GM12872 (cell line): ENCODE data around the gene ZNF613.

Experiments used
- TF ChIP-seq, protein P1 (sequence below): IDR thresholded peaks from 3 replicates; pipeline ENCODE4 v1.5.1; 2011; ENCODE audit warnings: low read depth, mild to moderate bottlenecking, low read length, moderate library complexity; ENCODE audit not compliant: insufficient read depth

The ZNF613 gene

DNA sequence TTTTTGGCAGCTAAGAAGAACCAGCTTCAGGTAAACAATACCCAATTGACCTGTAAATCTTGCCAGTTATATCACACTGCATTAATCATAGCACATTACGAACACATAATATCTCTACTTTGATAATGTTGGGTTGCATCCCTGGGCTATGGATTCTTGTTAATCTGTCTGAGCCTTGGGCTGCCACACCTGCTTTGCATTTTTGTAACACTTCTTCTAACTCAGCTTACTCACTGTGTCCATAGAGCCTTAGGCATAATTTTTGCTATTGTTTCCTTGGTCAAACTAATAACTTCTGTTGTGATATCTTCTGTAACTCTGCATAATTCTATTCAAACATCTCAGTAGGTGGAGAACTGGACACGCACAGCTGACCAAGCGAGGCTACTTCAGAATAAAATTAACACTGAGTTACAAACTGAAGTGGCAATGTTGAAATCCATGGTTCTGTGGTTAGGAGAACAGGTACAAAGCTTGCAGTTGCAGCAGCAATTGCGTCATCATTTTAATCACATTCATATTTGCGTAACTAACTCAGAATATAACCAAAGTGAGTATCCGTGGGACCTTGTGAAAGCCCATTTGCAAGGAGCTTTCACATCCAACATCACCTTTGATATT lies 53.0 kb downstream of the ZNF613 start:
- TF ChIP-seq, protein P1, sequence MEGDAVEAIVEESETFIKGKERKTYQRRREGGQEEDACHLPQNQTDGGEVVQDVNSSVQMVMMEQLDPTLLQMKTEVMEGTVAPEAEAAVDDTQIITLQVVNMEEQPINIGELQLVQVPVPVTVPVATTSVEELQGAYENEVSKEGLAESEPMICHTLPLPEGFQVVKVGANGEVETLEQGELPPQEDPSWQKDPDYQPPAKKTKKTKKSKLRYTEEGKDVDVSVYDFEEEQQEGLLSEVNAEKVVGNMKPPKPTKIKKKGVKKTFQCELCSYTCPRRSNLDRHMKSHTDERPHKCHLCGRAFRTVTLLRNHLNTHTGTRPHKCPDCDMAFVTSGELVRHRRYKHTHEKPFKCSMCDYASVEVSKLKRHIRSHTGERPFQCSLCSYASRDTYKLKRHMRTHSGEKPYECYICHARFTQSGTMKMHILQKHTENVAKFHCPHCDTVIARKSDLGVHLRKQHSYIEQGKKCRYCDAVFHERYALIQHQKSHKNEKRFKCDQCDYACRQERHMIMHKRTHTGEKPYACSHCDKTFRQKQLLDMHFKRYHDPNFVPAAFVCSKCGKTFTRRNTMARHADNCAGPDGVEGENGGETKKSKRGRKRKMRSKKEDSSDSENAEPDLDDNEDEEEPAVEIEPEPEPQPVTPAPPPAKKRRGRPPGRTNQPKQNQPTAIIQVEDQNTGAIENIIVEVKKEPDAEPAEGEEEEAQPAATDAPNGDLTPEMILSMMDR, result no peak

GRCh38 chr19:51983361-51983760 lies 56.1 kb downstream of the ZNF613 start:
- TF ChIP-seq, protein P1, result no peak

GRCh38 chr19:51986309-51987291 lies 59.3 kb downstream of the ZNF613 start, which contains the start of gene ZNF350:
TSS of gene ZNF350 (minus strand) at chr19:51986840. CDS start at chr19:51974360, 12,480 bp downstream.
- TF ChIP-seq, protein P1, result no peak

GRCh38 chr19:51993422-51993821 lies 66.2 kb downstream of the ZNF613 start:
- TF ChIP-seq, protein P1, result no peak

DNA sequence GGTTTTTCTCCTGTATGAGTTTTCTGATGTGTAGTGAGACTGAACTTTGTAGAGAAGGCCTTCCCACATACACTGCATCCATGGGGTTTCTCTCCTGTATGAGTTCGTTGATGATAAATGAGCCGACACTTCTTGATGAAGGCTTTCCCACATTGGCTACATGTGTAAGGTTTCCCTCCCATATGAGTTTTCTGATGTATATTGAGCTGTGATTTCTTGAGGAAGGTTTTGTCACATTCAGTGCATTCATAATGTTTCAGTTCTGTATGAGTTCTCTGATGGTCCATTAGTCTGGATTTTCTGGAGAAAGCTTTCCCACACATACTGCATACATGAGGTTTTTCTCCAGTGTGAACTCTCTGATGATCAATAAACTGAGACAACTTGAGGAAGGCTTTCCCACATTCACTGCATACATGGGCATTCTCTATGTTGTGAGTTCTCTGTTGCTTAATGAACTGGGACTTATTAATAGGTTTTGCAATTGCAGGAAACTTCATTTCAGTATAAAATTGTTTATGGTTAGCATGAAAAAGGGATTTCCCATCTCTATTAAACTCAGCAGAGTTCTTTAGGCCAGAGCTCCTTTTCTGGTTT lies 66.9 kb downstream of the ZNF613 start:
- TF ChIP-seq, protein P1, result no peak
